MM.1S (cell line): ENCODE measurements around the gene MEGF9.

Source experiments
- CTCF ChIP-seq: fragments of 300-600 bp; sonication (generic); IDR thresholded peaks from 2 replicates; pipeline ENCODE4 v1.5.1; 2016; ENCODE audit warnings: antibody characterized with exemption, low read length, mixed read lengths
- EZH2 ChIP-seq: fragments of 300-600 bp; sonication (generic); optimal IDR thresholded peaks from 2 replicates; pipeline ENCODE3; 2017; ENCODE audit warnings: low read depth, mild to moderate bottlenecking, antibody characterized with exemption, low read length, mixed read lengths
- EZH2phosphoT487 ChIP-seq: fragments of 300-600 bp; sonication (generic); IDR thresholded peaks from 2 replicates; pipeline ENCODE4 v1.6.1; 2018; ENCODE audit warnings: antibody characterized with exemption, low read length

- TF ChIP-seq CTCF (no peak), EZH2 (no peak), EZH2phosphoT487 (no peak)
Observed at GRCh38 chr9:120570296-120570695, 144.0 kb downstream of the MEGF9 start.
